PC-3 (cell line): ENCODE results near the gene PLXNA4.

Experiments used
- CTCF ChIP-seq: fragments of 300-600 bp; sonication (generic); conservative IDR thresholded peaks from 2 replicates; pipeline ENCODE4 v1.5.1; 2017; ENCODE audit warnings: antibody characterized with exemption, low read depth, mild to moderate bottlenecking, low read length
- EZH2 ChIP-seq: fragments of 300-600 bp; sonication (generic); IDR thresholded peaks from one replicate; pipeline ENCODE4 v1.6.1; 2017; ENCODE audit warnings: antibody characterized with exemption, mild to moderate bottlenecking, low read length; ENCODE audit not compliant: unreplicated experiment
- EZH2phosphoT487 ChIP-seq: fragments of 300-600 bp; sonication (generic); IDR thresholded peaks from 2 replicates; pipeline ENCODE4 v1.6.1; 2018; ENCODE audit warnings: mild to moderate bottlenecking, antibody characterized with exemption, low read length, borderline replicate concordance

DNA sequence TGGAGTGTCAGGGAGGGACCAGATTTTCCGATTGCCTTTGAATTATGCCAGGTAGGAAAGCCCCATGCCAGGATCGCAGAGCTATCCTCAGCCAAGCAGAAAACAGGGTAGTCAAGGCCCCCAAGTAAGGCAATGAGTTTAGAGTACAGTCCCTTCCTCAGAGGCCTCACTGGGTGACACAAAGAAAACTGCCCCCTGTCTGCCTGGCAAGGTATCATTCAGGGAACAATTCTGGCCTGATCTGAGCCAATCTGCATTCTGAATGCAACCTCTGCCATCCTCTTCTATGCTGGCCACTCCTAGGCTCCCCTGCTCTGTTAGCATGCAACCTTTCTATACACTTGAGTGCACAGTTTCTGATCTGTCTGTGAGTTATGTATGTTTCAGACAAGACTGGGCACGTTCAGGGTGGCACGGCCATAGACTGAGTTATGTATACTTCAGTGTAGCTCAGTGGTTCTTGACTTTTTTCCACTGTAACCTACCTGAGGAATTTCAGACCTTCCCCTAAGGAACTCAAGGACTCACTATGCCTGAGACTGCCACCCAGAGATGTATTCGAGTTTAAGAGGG, 336.8 kb downstream of the PLXNA4 start:
- TF ChIP-seq CTCF = no peak
- no peak for TF ChIP-seq EZH2phosphoT487
- TF ChIP-seq EZH2 = no peak
